SH-SY5Y (cell line): ENCODE data around the gene UEVLD.

Source experiments
- GATA2 ChIP-seq: IDR thresholded peaks from 2 replicates; pipeline ENCODE4 v1.6.1; 2011; ENCODE audit warnings: mild to moderate bottlenecking, low read depth, low read length
- GATA3 ChIP-seq: IDR thresholded peaks from 2 replicates; pipeline ENCODE4 v1.6.1; 2011; ENCODE audit warnings: low read depth, mild to moderate bottlenecking, low read length, moderate library complexity

- TF ChIP-seq GATA2 (no peak), GATA3 (no peak)
Observed at GRCh38 chr11:18623707-18624106, 35.2 kb upstream of the UEVLD start.
